ENCODE measurements around the gene LEMD1.
"Not testable (repeated sequence)": the region's sequence is repeated elsewhere in the genome, so short reads cannot be mapped to it uniquely, and the experiment has no call there.

LEMD1 gene

GRCh38 chr1:205447457-205448341 is 25.8 kb upstream of the LEMD1 start:
- no peak for DNase-seq (ENCODE audit: low read depth in 3 of 3)

- no peak for DNase-seq (ENCODE audit: low read depth in 3 of 3)
These were observed 25.0 kb upstream of the LEMD1 start for GRCh38 chr1:205446828-205447227.

GRCh38 chr1:205445646-205445935 is 23.7 kb upstream of the LEMD1 start:
- no peak for DNase-seq (ENCODE audit: low read depth in 3 of 3)

- no peak for DNase-seq (ENCODE audit: low read depth in 3 of 3)
These were observed 23.2 kb upstream of the LEMD1 start for GRCh38 chr1:205444931-205445645.

- no peak for DNase-seq (ENCODE audit: low read depth in 3 of 3)
These were observed 22.6 kb upstream of the LEMD1 start for GRCh38 chr1:205444300-205444930.

GRCh38 chr1:205443585-205444299 is 21.9 kb upstream of the LEMD1 start:
- no peak for DNase-seq (ENCODE audit: low read depth in 3 of 3)

GRCh38 chr1:205442051-205442725 is 20.3 kb upstream of the LEMD1 start:
- no peak for DNase-seq (ENCODE audit: low read depth in 3 of 3)

- DNase-seq (ENCODE audit: low read depth in 3 of 3) = no peak
These were observed 19.8 kb upstream of the LEMD1 start for GRCh38 chr1:205441716-205442050.

GRCh38 chr1:205441318-205441633 is 19.4 kb upstream of the LEMD1 start:
- no peak for DNase-seq (ENCODE audit: low read depth in 3 of 3)

- DNase-seq (ENCODE audit: low read depth in 3 of 3) = peak in 2 of 3 experiments; percentile 45 to 64
These were observed 18.8 kb upstream of the LEMD1 start for GRCh38 chr1:205440476-205441317.

- DNase-seq (ENCODE audit: low read depth in 3 of 3) = no peak
These were observed 18.2 kb upstream of the LEMD1 start for GRCh38 chr1:205440121-205440475.

- DNase-seq (ENCODE audit: low read depth in 3 of 3) = no peak
These were observed 16.6 kb upstream of the LEMD1 start for GRCh38 chr1:205438213-205439158.

GRCh38 chr1:205437570-205437969 is 15.7 kb upstream of the LEMD1 start:
- no peak for DNase-seq (ENCODE audit: low read depth in 3 of 3)

GRCh38 chr1:205436776-205437410 is 15.0 kb upstream of the LEMD1 start:
- no peak for DNase-seq (ENCODE audit: low read depth in 3 of 3)

GRCh38 chr1:205435578-205436573 is 14.0 kb upstream of the LEMD1 start:
- DNase-seq (ENCODE audit: low read depth in 3 of 3) = no peak

GRCh38 chr1:205434738-205435137 is 12.9 kb upstream of the LEMD1 start:
- DNase-seq (ENCODE audit: low read depth in 3 of 3) = no peak

GRCh38 chr1:205432692-205433091 is 10.8 kb upstream of the LEMD1 start:
- not testable (repeated sequence) for DNase-seq (ENCODE audit: low read depth in 3 of 3)

GRCh38 chr1:205432116-205432515 is 10.3 kb upstream of the LEMD1 start:
- no peak for DNase-seq (ENCODE audit: low read depth in 3 of 3)
